WTC11 (cell line): ENCODE data around the gene GRAMD1B. TPM values are rescaled to one million over a fixed set of nuclear protein-coding genes. Genes with fewer than 3 reads are reported as not detected.

Source experiments
- ATAC-seq: fragments of 200-7000 bp; cut with Tn5 transposase; 2 replicates; pipeline ENCODE4 v1.10.0; 2021; ENCODE audit warnings: mild to moderate bottlenecking, moderate library complexity
- CTCF ChIA-PET: fragments of 300-600 bp; sonication (Branson Sonifier 250); formaldehyde crosslinking; loops from one replicate; lab custom pipeline; 2021; ENCODE audit warnings: antibody characterized with exemption; lab: Charles Lee
- POLR2A ChIA-PET: fragments of 350-600 bp; sonication (Branson Sonifier 250); formaldehyde crosslinking; loops from one replicate; lab custom pipeline; 2021; ENCODE audit warnings: antibody characterized with exemption; lab: Charles Lee
- DNase-seq: peaks from one replicate; pipeline ENCODE4 v3.0.0; 2021; ENCODE audit warnings: low spot score
- H3K27ac Mint-ChIP-seq: 2 replicates; pipeline ENCODE4 v1.8.0; 2021; ENCODE audit warnings: mixed read lengths
- H3K27me3 Mint-ChIP-seq: 2 replicates; pipeline ENCODE4 v1.8.0; 2021; ENCODE audit warnings: low read depth, mild to moderate bottlenecking, moderate library complexity, mixed read lengths
- H3K36me3 Mint-ChIP-seq: 2 replicates; pipeline ENCODE4 v1.8.0; 2021; ENCODE audit warnings: mixed read lengths
- H3K4me1 Mint-ChIP-seq: 2 replicates; pipeline ENCODE4 v1.8.0; 2022; ENCODE audit warnings: mixed read lengths
- H3K4me3 Mint-ChIP-seq: 2 replicates; pipeline ENCODE4 v1.8.0; 2021; ENCODE audit warnings: mild to moderate bottlenecking, moderate library complexity, mixed read lengths
- H3K9me3 Mint-ChIP-seq: 2 replicates; pipeline ENCODE4 v1.8.0; 2021; ENCODE audit warnings: mixed read lengths
- ATF2 ChIP-seq: sonication (generic); formaldehyde crosslinking; IDR thresholded peaks from 2 replicates; pipeline ENCODE4 v1.8.1; 2022; ENCODE audit warnings: low read depth, missing genetic modification reagents, borderline replicate concordance
- ATF3 ChIP-seq: sonication (generic); formaldehyde crosslinking; conservative IDR thresholded peaks from 2 replicates; pipeline ENCODE4 v1.8.1; 2022; ENCODE audit warnings: mild to moderate bottlenecking, missing genetic modification reagents
- CREB1 ChIP-seq: sonication (generic); formaldehyde crosslinking; IDR thresholded peaks from 2 replicates; pipeline ENCODE4 v1.8.0; 2023; ENCODE audit warnings: mild to moderate bottlenecking, missing genetic modification reagents
- E2F1 ChIP-seq: sonication (generic); formaldehyde crosslinking; IDR thresholded peaks from 2 replicates; pipeline ENCODE4 v1.8.0; 2022; ENCODE audit warnings: mild to moderate bottlenecking, missing genetic modification reagents
- E2F4 ChIP-seq: sonication (generic); formaldehyde crosslinking; IDR thresholded peaks from 2 replicates; pipeline ENCODE4 v1.8.1; 2022; ENCODE audit warnings: low read depth, mild to moderate bottlenecking, moderate library complexity, missing genetic modification reagents, borderline replicate concordance
- ESRRA ChIP-seq: sonication (generic); formaldehyde crosslinking; IDR thresholded peaks from 2 replicates; pipeline ENCODE4 v1.8.1; 2022; ENCODE audit warnings: mild to moderate bottlenecking, missing genetic modification reagents, borderline replicate concordance
- FOXJ3 ChIP-seq: sonication (generic); formaldehyde crosslinking; IDR thresholded peaks from 2 replicates; pipeline ENCODE4 v1.9.0; 2021; ENCODE audit warnings: missing genetic modification reagents, mild to moderate bottlenecking, borderline replicate concordance
- FOXK1 ChIP-seq: sonication (generic); formaldehyde crosslinking; IDR thresholded peaks from 2 replicates; pipeline ENCODE4 v1.8.0; 2022; ENCODE audit warnings: mild to moderate bottlenecking, moderate library complexity, missing genetic modification reagents
- JAZF1 ChIP-seq: fragments of 250-450 bp; sonication (Bioruptor Pico); IDR thresholded peaks from 2 replicates; pipeline ENCODE4 v1.9.0; 2021; ENCODE audit warnings: moderate library complexity, mild to moderate bottlenecking, inconsistent platforms
- MLX ChIP-seq: sonication (generic); formaldehyde crosslinking; IDR thresholded peaks from 2 replicates; pipeline ENCODE4 v1.8.1; 2023; ENCODE audit warnings: mild to moderate bottlenecking, missing genetic modification reagents, moderate library complexity
- MYBL2 ChIP-seq: sonication (generic); formaldehyde crosslinking; IDR thresholded peaks from 2 replicates; pipeline ENCODE4 v1.8.1; 2023; ENCODE audit warnings: mild to moderate bottlenecking, moderate library complexity, missing genetic modification reagents
- NFE2L1 ChIP-seq: sonication (generic); formaldehyde crosslinking; IDR thresholded peaks from 2 replicates; pipeline ENCODE4 v1.8.1; 2023; ENCODE audit warnings: missing genetic modification reagents
- NFYB ChIP-seq: sonication (generic); formaldehyde crosslinking; conservative IDR thresholded peaks from 2 replicates; pipeline ENCODE4 v1.8.0; 2022; ENCODE audit warnings: low read depth, missing genetic modification reagents
- OVOL2 ChIP-seq: fragments of 250-450 bp; sonication (Bioruptor Pico); IDR thresholded peaks from 2 replicates; pipeline ENCODE4 v1.9.0; 2021; ENCODE audit warnings: mild to moderate bottlenecking, borderline replicate concordance
- SMAD3 ChIP-seq: sonication (generic); formaldehyde crosslinking; IDR thresholded peaks from 2 replicates; pipeline ENCODE4 v1.8.0; 2022; ENCODE audit warnings: missing genetic modification reagents, mild to moderate bottlenecking, borderline replicate concordance
- SP1 ChIP-seq: sonication (generic); formaldehyde crosslinking; conservative IDR thresholded peaks from 2 replicates; pipeline ENCODE4 v1.8.1; 2022; ENCODE audit warnings: missing genetic modification reagents
- TEAD1 ChIP-seq: sonication (generic); formaldehyde crosslinking; IDR thresholded peaks from 2 replicates; pipeline ENCODE4 v1.8.0; 2022; ENCODE audit warnings: mild to moderate bottlenecking, missing genetic modification reagents
- ZNF232 ChIP-seq: sonication (generic); formaldehyde crosslinking; IDR thresholded peaks from 2 replicates; pipeline ENCODE4 v1.8.0; 2022; ENCODE audit warnings: mild to moderate bottlenecking, missing genetic modification reagents
- ZNF396 ChIP-seq: fragments of 250-450 bp; sonication (Bioruptor Pico); IDR thresholded peaks from 2 replicates; pipeline ENCODE4 v1.8.0; 2021; ENCODE audit warnings: mild to moderate bottlenecking, moderate library complexity, borderline replicate concordance
- ZNF423 ChIP-seq: fragments of 250-450 bp; sonication (Bioruptor Pico); IDR thresholded peaks from 2 replicates; pipeline ENCODE4 v2.1.2; 2022; ENCODE audit warnings: mild to moderate bottlenecking, moderate library complexity
- ZNF425 ChIP-seq: fragments of 250-450 bp; sonication (Bioruptor Pico); conservative IDR thresholded peaks from 2 replicates; pipeline ENCODE4 v1.9.0; 2021; ENCODE audit warnings: mild to moderate bottlenecking
- ZNF532 ChIP-seq: fragments of 250-450 bp; sonication (Bioruptor Pico); IDR thresholded peaks from 2 replicates; pipeline ENCODE4 v1.9.0; 2021; ENCODE audit warnings: mild to moderate bottlenecking, borderline replicate concordance
- total RNA-seq: library from RNA; stranded (reverse); gene quantifications from 3 replicates; pipeline ENCODE4 v1.2.3, GENCODE V29; 2021

The GRAMD1B gene
- total RNA-seq, 1 experiment from 2014 or later: 31.5 TPM

- no peaks in the 10 kb centered on the region for H3K36me3 Mint-ChIP-seq
- H3K4me1 Mint-ChIP-seq: no peaks in the 10 kb centered on the region
- DNase-seq (no peak), ATAC-seq (no peak)
- ChIA-PET POLR2A (no interaction called here), CTCF (interaction anchor here (0.9 to 2.4 kb wide), 4 partner anchors 15 to 52 kb away, joined by 4 to 11 read pairs (median 6); no protein-coding TSS in a partner anchor)
- no peak overlapping the region; the same call in 1 of the 2 replicates for H3K27ac Mint-ChIP-seq
- H3K27me3 Mint-ChIP-seq: no peaks in the 10 kb centered on the region
- no peak overlapping the region for H3K4me3 Mint-ChIP-seq
- no peaks in the 10 kb centered on the region for H3K9me3 Mint-ChIP-seq
- TF ChIP-seq CREB1 (CRISPR knock-in tag): no peak
- no peak for TF ChIP-seq MLX (CRISPR knock-in tag)
- no peak for TF ChIP-seq ZNF396
These were observed 30.1 kb downstream of the GRAMD1B start for GRCh38 chr11:123460012-123460700.

- H3K27ac Mint-ChIP-seq: no peak overlapping the region; the same call in 1 of the 2 replicates
- no peaks in the 10 kb centered on the region for H3K36me3 Mint-ChIP-seq
- no peak for DNase-seq
- no peak overlapping the region for H3K4me3 Mint-ChIP-seq
- CTCF ChIA-PET: interaction anchor here (0.9 to 2.4 kb wide), 4 partner anchors 14 to 53 kb away, joined by 4 to 11 read pairs (median 5); no protein-coding TSS in a partner anchor
- H3K9me3 Mint-ChIP-seq: no peaks in the 10 kb centered on the region
- POLR2A ChIA-PET: interaction anchor here (0.6 kb wide), 1 partner anchor 79 kb away, joined by 3 read pairs; no protein-coding TSS in a partner anchor
- H3K27me3 Mint-ChIP-seq: no peaks in the 10 kb centered on the region
- ATAC-seq: no peak
- H3K4me1 Mint-ChIP-seq: no peaks in the 10 kb centered on the region
- TF ChIP-seq ATF3 (CRISPR knock-in tag): no peak
- no peak for TF ChIP-seq ESRRA (CRISPR knock-in tag)
- no peak for TF ChIP-seq SMAD3 (CRISPR knock-in tag)
- TF ChIP-seq MLX (CRISPR knock-in tag): no peak
- TF ChIP-seq ATF2 (CRISPR knock-in tag): no peak
- TF ChIP-seq ZNF532: no peak
- no peak for TF ChIP-seq FOXJ3 (CRISPR knock-in tag)
- no peak for TF ChIP-seq MYBL2 (CRISPR knock-in tag)
- TF ChIP-seq NFYB (CRISPR knock-in tag): no peak
- no peak for TF ChIP-seq ZNF232 (CRISPR knock-in tag)
- TF ChIP-seq ZNF425 (CRISPR knock-in tag): no peak
- TF ChIP-seq E2F4: no peak
- TF ChIP-seq FOXK1 (CRISPR knock-in tag): no peak
- no peak for TF ChIP-seq E2F1 (CRISPR knock-in tag)
- no peak for TF ChIP-seq SP1 (CRISPR knock-in tag)
- no peak for TF ChIP-seq NFE2L1 (CRISPR knock-in tag)
- no peak for TF ChIP-seq JAZF1 (CRISPR knock-in tag)
- TF ChIP-seq TEAD1 (CRISPR knock-in tag): no peak
- TF ChIP-seq ZNF423 (CRISPR knock-in tag): no peak
- no peak for TF ChIP-seq OVOL2
These were observed 31.1 kb downstream of the GRAMD1B start for GRCh38 chr11:123461164-123461563.
